SU-DHL-6 (cell line): ENCODE measurements around the gene CUBN.

Source experiments
- H2AFZ ChIP-seq: fragments of 200-600 bp; sonication (generic); 2 replicates; pipeline ENCODE4 v1.6.1; 2014; ENCODE audit warnings: low read depth, mild to moderate bottlenecking, moderate library complexity, mixed read lengths, antibody characterized with exemption, low read length; ENCODE audit not compliant: severe bottlenecking
- H3F3A ChIP-seq: fragments of 200-600 bp; shearing (Covaris generic); 2 replicates; pipeline ENCODE4 v1.6.0; 2016; ENCODE audit warnings: antibody characterized with exemption, mild to moderate bottlenecking; ENCODE audit not compliant: insufficient read depth
- H3K27ac ChIP-seq: fragments of 200-600 bp; sonication (generic); 2 replicates; pipeline ENCODE4 v1.5.1; 2016; ENCODE audit warnings: low read depth, mild to moderate bottlenecking, low read length, moderate library complexity, mixed read lengths
- H3K27me3 ChIP-seq: fragments of 200-600 bp; sonication (generic), shearing (Covaris generic); 2 replicates; pipeline ENCODE4 v1.6.0; 2014; ENCODE audit warnings: mild to moderate bottlenecking, low read length
- H3K36me3 ChIP-seq: fragments of 200-600 bp; sonication (generic); 2 replicates; pipeline ENCODE4 v1.6.1; 2014; ENCODE audit warnings: mild to moderate bottlenecking, low read length, mixed read lengths
- H3K4me2 ChIP-seq: fragments of 300-600, 200-600 bp; shearing (Covaris generic), sonication (generic); 2 replicates; pipeline ENCODE4 v1.6.0; 2014; ENCODE audit warnings: low read length, low read depth, mild to moderate bottlenecking; ENCODE audit not compliant: poor library complexity, severe bottlenecking
- H3K4me3 ChIP-seq: fragments of 200-600 bp; sonication (generic); 2 replicates; pipeline ENCODE4 v1.5.1; 2014; ENCODE audit warnings: antibody characterized with exemption, low read length, mild to moderate bottlenecking, mixed read lengths; ENCODE audit not compliant: insufficient read depth, poor library complexity, severe bottlenecking
- H3K79me2 ChIP-seq: fragments of 200-600 bp; sonication (generic); 2 replicates; pipeline ENCODE4 v1.6.1; 2014; ENCODE audit warnings: mild to moderate bottlenecking, low read length, moderate library complexity; ENCODE audit not compliant: insufficient read depth
- H3K9ac ChIP-seq: fragments of 200-600 bp; sonication (generic); 2 replicates; pipeline ENCODE4 v1.7.0; 2014; ENCODE audit warnings: mild to moderate bottlenecking, low read length
- H3K9me2 ChIP-seq: fragments of 200-600 bp; sonication (generic); replicated peaks from 2 replicates; pipeline ENCODE4 v1.6.1; 2014; ENCODE audit warnings: low read length; ENCODE audit not compliant: insufficient read depth
- H3K9me3 ChIP-seq: fragments of 200-600 bp; sonication (generic); 2 replicates; pipeline ENCODE4 v1.6.1; 2014; ENCODE audit warnings: low read length, mixed read lengths; ENCODE audit not compliant: insufficient read depth
- H4K20me1 ChIP-seq: fragments of 200-600 bp; sonication (generic); 2 replicates; pipeline ENCODE4 v1.6.1; 2014; ENCODE audit warnings: low read depth, mild to moderate bottlenecking, antibody characterized with exemption, low read length, moderate library complexity, mixed read lengths
- CTCF ChIP-seq: fragments of 200-600 bp; sonication (generic); IDR thresholded peaks from one replicate; pipeline ENCODE4 v1.5.1; 2017; ENCODE audit warnings: antibody characterized with exemption, mild to moderate bottlenecking, low read length, moderate library complexity; ENCODE audit not compliant: insufficient read depth, poor library complexity, severe bottlenecking
- EZH2phosphoT487 ChIP-seq: fragments of 200-600 bp; sonication (generic), shearing (Covaris generic); conservative IDR thresholded peaks from 2 replicates; pipeline ENCODE4 v1.6.1; 2018; ENCODE audit warnings: mild to moderate bottlenecking, antibody characterized with exemption, low read length, moderate library complexity, mixed read lengths

Gene CUBN

GRCh38 chr10:17025444-17026295 is 103.9 kb downstream of the CUBN start:
- Histone ChIP-seq H3K79me2 (no peaks in the 10 kb centered on the region), H3F3A (no peaks in the 10 kb centered on the region), H3K9me2 (no peaks in the 10 kb centered on the region; the same call in 1 of the 2 replicates), H3K4me3 (no peak overlapping the region), H4K20me1 (no peaks in the 10 kb centered on the region), H3K36me3 (no peaks in the 10 kb centered on the region), H3K27me3 (no peaks in the 10 kb centered on the region; the same call in 1 of the 2 replicates), H3K9ac (no peak overlapping the region), H2AFZ (no peak overlapping the region), H3K4me2 (no peak overlapping the region), H3K27ac (no peak overlapping the region), H3K9me3 (no peaks in the 10 kb centered on the region)
- TF ChIP-seq EZH2phosphoT487 (no peak), CTCF (no peak)

- no peaks in the 10 kb centered on the region; the same call in 1 of the 2 replicates for H3K27me3 ChIP-seq
- no peaks in the 10 kb centered on the region for H3F3A ChIP-seq
- H3K9ac ChIP-seq: no peak overlapping the region
- no peak overlapping the region for H3K4me2 ChIP-seq
- H3K9me3 ChIP-seq: no peaks in the 10 kb centered on the region
- H3K27ac ChIP-seq: no peak overlapping the region
- no peaks in the 10 kb centered on the region; the same call in 1 of the 2 replicates for H3K9me2 ChIP-seq
- TF ChIP-seq EZH2phosphoT487: no peak
- no peak for TF ChIP-seq CTCF
- H3K36me3 ChIP-seq: no peaks in the 10 kb centered on the region
- no peaks in the 10 kb centered on the region for H3K79me2 ChIP-seq
- no peaks in the 10 kb centered on the region for H4K20me1 ChIP-seq
- no peak overlapping the region for H2AFZ ChIP-seq
- no peak overlapping the region for H3K4me3 ChIP-seq
Measured at GRCh38 chr10:17024461-17024860, 105.2 kb downstream of the CUBN start.

GRCh38 chr10:17023386-17024298 is 106.0 kb downstream of the CUBN start:
- H3K79me2 ChIP-seq: no peaks in the 10 kb centered on the region
- H3K9me3 ChIP-seq: no peaks in the 10 kb centered on the region
- no peak overlapping the region for H3K4me2 ChIP-seq
- no peak overlapping the region for H3K27ac ChIP-seq
- no peak overlapping the region for H3K9ac ChIP-seq
- no peak overlapping the region for H3K4me3 ChIP-seq
- H3K27me3 ChIP-seq: no peaks in the 10 kb centered on the region; the same call in 1 of the 2 replicates
- TF ChIP-seq EZH2phosphoT487: no peak
- no peak for TF ChIP-seq CTCF
- no peak overlapping the region for H2AFZ ChIP-seq
- H3F3A ChIP-seq: no peaks in the 10 kb centered on the region
- H3K36me3 ChIP-seq: no peaks in the 10 kb centered on the region
- H3K9me2 ChIP-seq: no peaks in the 10 kb centered on the region; the same call in 1 of the 2 replicates
- H4K20me1 ChIP-seq: no peaks in the 10 kb centered on the region
